ENCODE data around the gene SNTG2. TPM values are rescaled to one million over a fixed set of nuclear protein-coding genes. Genes with fewer than 3 reads are reported as not detected.

Gene SNTG2
- total RNA-seq, 1 donor: 0.09 TPM

DNA sequence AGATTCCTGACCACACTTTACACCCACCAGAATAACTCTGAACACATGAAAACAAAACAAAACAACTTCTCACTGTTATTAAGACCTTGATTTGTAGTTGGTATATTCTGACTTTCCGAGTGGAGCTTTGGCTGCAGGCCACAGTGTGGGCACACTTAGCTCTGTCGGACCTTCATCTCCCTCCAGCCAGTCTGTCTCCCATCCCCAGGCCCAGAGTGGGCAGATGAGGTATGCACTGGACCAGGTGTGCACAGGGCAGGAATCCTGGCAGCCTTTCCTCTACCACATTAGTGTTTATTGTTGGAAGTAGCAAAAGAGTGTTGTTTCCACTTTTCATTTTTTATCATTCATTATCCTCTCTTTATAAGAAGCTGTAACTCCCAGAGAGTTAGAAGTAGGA lies 243.2 kb downstream of the SNTG2 start:
- DNase-seq (ENCODE audit: low read depth): no peak
- TF ChIP-seq CTCF (IDR thresholded peaks at IDR 0.05; ENCODE audit: insufficient read depth, low read length): no peak
- no peak overlapping the region for H3K4me3 ChIP-seq (ENCODE audit: low read depth, low read length)

GRCh38 chr2:1203772-1204171 lies 253.1 kb downstream of the SNTG2 start:
- no peak overlapping the region for H3K4me3 ChIP-seq (ENCODE audit: low read depth, low read length)
- no peak for DNase-seq (ENCODE audit: low read depth)
- TF ChIP-seq CTCF (IDR thresholded peaks at IDR 0.05; ENCODE audit: insufficient read depth, low read length): no peak

- no peak for DNase-seq (ENCODE audit: low read depth)
- H3K4me3 ChIP-seq (ENCODE audit: low read depth, low read length): no peak overlapping the region
- TF ChIP-seq CTCF (IDR thresholded peaks at IDR 0.05; ENCODE audit: insufficient read depth, low read length): no peak
These were observed 255.2 kb downstream of the SNTG2 start for GRCh38 chr2:1205853-1206252.

- TF ChIP-seq CTCF (IDR thresholded peaks at IDR 0.05; ENCODE audit: insufficient read depth, low read length): no peak
These were observed 257.4 kb downstream of the SNTG2 start for GRCh38 chr2:1207962-1208510.

GRCh38 chr2:1208522-1208921 lies 257.9 kb downstream of the SNTG2 start:
- TF ChIP-seq CTCF (IDR thresholded peaks at IDR 0.05; ENCODE audit: insufficient read depth, low read length): no peak

More at GRCh38 chr2:1207962-1208510, 257.4 kb downstream of the SNTG2 start:
- H3K4me3 ChIP-seq (ENCODE audit: low read depth, low read length): no peak overlapping the region
- DNase-seq (ENCODE audit: low read depth): no peak

GRCh38 chr2:1209246-1209645 lies 258.6 kb downstream of the SNTG2 start:
- DNase-seq (ENCODE audit: low read depth): no peak
- no peak for TF ChIP-seq CTCF (IDR thresholded peaks at IDR 0.05; ENCODE audit: insufficient read depth, low read length)
- H3K4me3 ChIP-seq (ENCODE audit: low read depth, low read length): no peak overlapping the region

More at GRCh38 chr2:1208522-1208921, 257.9 kb downstream of the SNTG2 start:
- H3K4me3 ChIP-seq (ENCODE audit: low read depth, low read length): no peak overlapping the region
- DNase-seq (ENCODE audit: low read depth): no peak

- no peak for TF ChIP-seq CTCF (IDR thresholded peaks at IDR 0.05; ENCODE audit: insufficient read depth, low read length)
These were observed 259.1 kb downstream of the SNTG2 start for GRCh38 chr2:1209761-1210160.

More at GRCh38 chr2:1209761-1210160, 259.1 kb downstream of the SNTG2 start:
- no peak overlapping the region for H3K4me3 ChIP-seq (ENCODE audit: low read depth, low read length)
- DNase-seq (ENCODE audit: low read depth): no peak
